Spleen (tissue), 11 donors: ENCODE results near the gene SETD1B. TPM values are rescaled to one million over a fixed set of nuclear protein-coding genes. Genes with fewer than 3 reads are reported as not detected.

ENCODE experiments used
- DNase-seq: peaks from one replicate; pipeline ENCODE4 v3.0.0-alpha.2; 2020
- H3K27ac ChIP-seq, 8 donors: fragments of 200-600 bp; sonication (generic) in 7 of 8; 1 replicate in 4 of 8; 2 replicates in 4 of 8; pipeline versions ENCODE4 v1.5.0 to v1.8.0; 2016 to 2021; ENCODE audit warnings: inconsistent platforms in 4 of 8, mild to moderate bottlenecking in 4 of 8, moderate library complexity in 1 of 8
- H3K27me3 ChIP-seq, 7 donors: fragments of 200-600 bp; sonication (generic) in 6 of 7; replicated peaks in 1 of 7; 1 replicate in 4 of 7; 2 replicates in 3 of 7; pipeline versions ENCODE4 v1.5.0 to v1.8.0; 2016 to 2021; ENCODE audit warnings: inconsistent platforms in 3 of 7, mild to moderate bottlenecking in 1 of 7
- H3K36me3 ChIP-seq, 6 donors: fragments of 200-600 bp; sonication (generic) in 5 of 6; 1 replicate in 4 of 6; 2 replicates in 2 of 6; pipeline versions ENCODE4 v1.5.0 to v1.8.0; 2016 to 2021; ENCODE audit warnings: inconsistent platforms in 2 of 6
- H3K4me1 ChIP-seq, 6 donors: fragments of 200-600 bp; sonication (generic) in 5 of 6; 1 replicate in 3 of 6; 2 replicates in 3 of 6; pipeline versions ENCODE4 v1.5.0 to v1.8.0; 2016 to 2021; ENCODE audit warnings: inconsistent platforms in 3 of 6
- H3K4me3 ChIP-seq, 8 donors: fragments of 200-600 bp; sonication (generic) in 7 of 8; 1 replicate in 4 of 8; 2 replicates in 4 of 8; pipeline versions ENCODE4 v1.5.0 to v1.8.0; 2016 to 2021; ENCODE audit warnings: inconsistent platforms in 4 of 8, mild to moderate bottlenecking in 4 of 8, moderate library complexity in 2 of 8
- H3K9me3 ChIP-seq, 8 donors: fragments of 200-600 bp; sonication (generic) in 7 of 8; 1 replicate in 4 of 8; 2 replicates in 4 of 8; pipeline versions ENCODE4 v1.5.0 to v1.8.0; 2016 to 2021; ENCODE audit warnings: inconsistent platforms in 4 of 8
- POLR2A ChIP-seq, 3 donors: fragments of 450-650 bp; IDR thresholded peaks; one replicate each; pipeline ENCODE4 v1.5.1; 2017; ENCODE audit warnings: antibody characterized with exemption in 3 of 3, mild to moderate bottlenecking in 1 of 3
- POLR2AphosphoS5 ChIP-seq, 3 donors: sonication (generic); formaldehyde crosslinking; IDR thresholded peaks; one replicate each; pipeline ENCODE4 v1.5.1; 2017; ENCODE audit warnings: antibody characterized with exemption in 3 of 3
- WGBS, 5 donors: extraction: QIAGEN DNeasy Blood & Tissue Kit in 3 of 5; methylation state at CpG; one replicate each; pipeline versions ENCODE4 v1.1.5 to v1.1.7; 2013 to 2018; 5-methylcytosine and 5-hydroxymethylcytosine counted together
- intact Hi-C: fragments of 100-400 bp; cut with DNase I; formaldehyde crosslinking; loops from one replicate; pipeline ENCODE4 v1.15.0; 2023; ENCODE audit warnings: low total_unique reads
- polyA plus RNA-seq, 3 donors: library from polyadenylated mRNA; stranded (reverse); fragments of 200-250 nt; gene quantifications; one replicate each; pipeline ENCODE4 v1.2.1, GENCODE V29; 2013
- total RNA-seq, 7 donors: library from RNA; depleted of rRNA in 3 of 7; stranded (reverse); fragments of >200 nt in 3 of 7; fragmentation: NEBNext Ultra II Directional in 4 of 7; extraction: Animal tissue kit (Norgen Biotek cat#: 25700) in 4 of 7; gene quantifications; one replicate each; pipeline versions ENCODE4 v1.1.0 to v1.2.1, GENCODE V29; 2016 to 2021
- TF ChIP-seq, protein P1 (sequence below), 11 experiments: fragments of 200-600 bp in 7 of 11; fragments of 450-650 bp in 4 of 11; sonication (generic) in 4 of 11; IDR thresholded peaks in 8 of 11; conservative IDR thresholded peaks in 3 of 11; 1 replicate in 7 of 11; 2 replicates in 4 of 11; pipeline versions ENCODE4 v1.4.0 to v1.8.0; 2016 to 2021; ENCODE audit warnings: antibody characterized with exemption in 11 of 11, inconsistent platforms in 4 of 11, mild to moderate bottlenecking in 1 of 11
- donor health status: healthy with polysubstance abuse.
- donor health status: DM: no; HTN: no; CAD: no; lungs with moderate emphysema.
- donor health status: DM: no; HTN: no; CAD: no.
- donor health status: Bipolar disorder and iron deficiency.
- donor health status: healthy.
- donor health status: DM: no; HTN: no; CAD: no.
- donor health status: DM: yes; HTN: yes; CAD: no.

Gene SETD1B
- total and polyA plus RNA-seq, 10 donors = 3.3 to 37.7 (median 22.1) TPM

DNA sequence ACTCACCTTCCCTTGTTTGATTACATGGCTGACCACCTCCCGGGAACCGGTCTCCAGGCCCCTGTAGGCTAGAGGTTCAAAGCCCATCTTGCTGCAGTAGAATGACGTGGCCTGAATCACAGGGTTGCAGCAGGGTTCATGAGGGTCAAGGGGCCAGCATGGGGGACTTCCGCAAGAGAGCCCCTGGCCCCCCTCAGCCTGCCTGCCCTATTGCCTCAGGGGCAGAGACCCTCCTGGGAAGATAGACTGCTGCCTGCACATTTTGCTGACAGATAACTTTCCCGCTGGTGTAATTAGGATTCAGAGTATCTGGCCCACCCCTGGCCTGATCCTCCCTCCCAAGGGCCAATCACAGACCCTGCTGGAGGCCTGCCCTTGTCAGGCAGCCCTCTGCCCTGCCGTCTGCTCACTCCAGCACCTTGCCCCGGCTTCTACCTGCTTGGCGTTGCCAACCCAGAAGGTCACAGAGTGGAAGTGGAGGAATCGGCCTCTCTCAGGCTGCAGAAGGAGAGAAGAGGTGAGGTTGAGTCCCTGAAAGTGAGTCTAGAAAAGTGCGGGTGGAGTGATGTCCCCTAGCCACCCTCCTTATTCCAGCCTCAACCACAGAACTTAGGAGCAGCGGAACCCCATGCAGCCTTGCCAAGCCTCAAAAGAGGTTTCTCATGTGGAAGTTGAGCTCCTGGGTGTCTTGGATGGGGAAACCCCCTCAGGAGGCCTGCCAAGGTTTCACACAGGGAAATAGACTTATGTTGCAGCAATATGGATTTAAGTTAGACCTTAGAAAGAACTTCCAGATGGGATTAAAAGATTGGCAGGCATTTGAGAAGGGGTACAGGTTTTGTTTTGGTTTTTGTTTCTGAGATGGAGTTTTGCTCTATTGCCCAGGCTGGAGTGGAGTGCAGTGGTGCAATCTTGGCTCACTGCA is 53.8 kb downstream of the SETD1B start:
- Histone ChIP-seq H3K4me3 (no peak overlapping the region), H3K27me3 (no peaks in the 10 kb centered on the region), H3K27ac (peak overlapping the region in 4 of 8 donors; percentile 76 to 86 (median 83)), H3K4me1 (peaks cover 0 to 53% (median 14%) of the 10 kb centered on the region in 6 donors), H3K36me3 (no peaks in the 10 kb centered on the region), H3K9me3 (no peaks in the 10 kb centered on the region)
- 79 to 92% (median 83%) methylated on average over 9 to 11 of the region's 11 CpGs for WGBS, 5 donors
- TF ChIP-seq POLR2AphosphoS5 (IDR thresholded peaks at IDR 0.05) = no peak
- TF ChIP-seq, protein P1, sequence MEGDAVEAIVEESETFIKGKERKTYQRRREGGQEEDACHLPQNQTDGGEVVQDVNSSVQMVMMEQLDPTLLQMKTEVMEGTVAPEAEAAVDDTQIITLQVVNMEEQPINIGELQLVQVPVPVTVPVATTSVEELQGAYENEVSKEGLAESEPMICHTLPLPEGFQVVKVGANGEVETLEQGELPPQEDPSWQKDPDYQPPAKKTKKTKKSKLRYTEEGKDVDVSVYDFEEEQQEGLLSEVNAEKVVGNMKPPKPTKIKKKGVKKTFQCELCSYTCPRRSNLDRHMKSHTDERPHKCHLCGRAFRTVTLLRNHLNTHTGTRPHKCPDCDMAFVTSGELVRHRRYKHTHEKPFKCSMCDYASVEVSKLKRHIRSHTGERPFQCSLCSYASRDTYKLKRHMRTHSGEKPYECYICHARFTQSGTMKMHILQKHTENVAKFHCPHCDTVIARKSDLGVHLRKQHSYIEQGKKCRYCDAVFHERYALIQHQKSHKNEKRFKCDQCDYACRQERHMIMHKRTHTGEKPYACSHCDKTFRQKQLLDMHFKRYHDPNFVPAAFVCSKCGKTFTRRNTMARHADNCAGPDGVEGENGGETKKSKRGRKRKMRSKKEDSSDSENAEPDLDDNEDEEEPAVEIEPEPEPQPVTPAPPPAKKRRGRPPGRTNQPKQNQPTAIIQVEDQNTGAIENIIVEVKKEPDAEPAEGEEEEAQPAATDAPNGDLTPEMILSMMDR (IDR thresholded peaks at IDR 0.05 in 8 of 11, conservative IDR thresholded peaks at IDR 0.05 in 3 of 11) = no peak
- no peak for TF ChIP-seq POLR2A (IDR thresholded peaks at IDR 0.05)
- no peak for DNase-seq
- intact Hi-C loops = no loop called here

DNA sequence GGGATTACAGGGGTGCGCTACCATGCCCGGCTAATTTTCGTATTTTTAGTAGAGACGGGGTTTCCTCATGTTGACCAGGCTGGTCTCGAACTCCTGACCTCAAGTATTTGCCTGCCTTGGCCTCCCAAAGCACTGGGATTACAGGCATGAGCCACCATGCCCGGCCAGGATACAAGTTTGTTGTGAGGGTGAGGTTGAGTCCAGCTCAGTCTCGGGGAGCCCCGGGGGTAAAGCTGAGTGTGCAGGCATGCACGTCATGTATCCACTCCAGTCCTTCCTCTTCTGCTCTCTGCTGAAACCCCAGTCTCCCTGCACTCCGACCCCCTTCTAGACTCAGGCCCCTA is 54.5 kb downstream of the SETD1B start:
- Histone ChIP-seq H3K9me3 (no peaks in the 10 kb centered on the region), H3K4me3 (no peak overlapping the region), H3K4me1 (peaks cover 0 to 53% (median 14%) of the 10 kb centered on the region in 6 donors), H3K36me3 (no peaks in the 10 kb centered on the region), H3K27me3 (no peaks in the 10 kb centered on the region), H3K27ac (peak overlapping the region in 7 of 8 donors; percentile 20 to 86 (median 76))
- no peak for TF ChIP-seq POLR2AphosphoS5 (IDR thresholded peaks at IDR 0.05)
- TF ChIP-seq, protein P1 (IDR thresholded peaks at IDR 0.05 in 8 of 11, conservative IDR thresholded peaks at IDR 0.05 in 3 of 11) = no peak
- no peak for TF ChIP-seq POLR2A (IDR thresholded peaks at IDR 0.05)
- 83 to 91% (median 86%) methylated on average over 10 of the region's 10 CpGs for WGBS, 5 donors
- no peak for DNase-seq
- intact Hi-C loops = no loop called here

DNA sequence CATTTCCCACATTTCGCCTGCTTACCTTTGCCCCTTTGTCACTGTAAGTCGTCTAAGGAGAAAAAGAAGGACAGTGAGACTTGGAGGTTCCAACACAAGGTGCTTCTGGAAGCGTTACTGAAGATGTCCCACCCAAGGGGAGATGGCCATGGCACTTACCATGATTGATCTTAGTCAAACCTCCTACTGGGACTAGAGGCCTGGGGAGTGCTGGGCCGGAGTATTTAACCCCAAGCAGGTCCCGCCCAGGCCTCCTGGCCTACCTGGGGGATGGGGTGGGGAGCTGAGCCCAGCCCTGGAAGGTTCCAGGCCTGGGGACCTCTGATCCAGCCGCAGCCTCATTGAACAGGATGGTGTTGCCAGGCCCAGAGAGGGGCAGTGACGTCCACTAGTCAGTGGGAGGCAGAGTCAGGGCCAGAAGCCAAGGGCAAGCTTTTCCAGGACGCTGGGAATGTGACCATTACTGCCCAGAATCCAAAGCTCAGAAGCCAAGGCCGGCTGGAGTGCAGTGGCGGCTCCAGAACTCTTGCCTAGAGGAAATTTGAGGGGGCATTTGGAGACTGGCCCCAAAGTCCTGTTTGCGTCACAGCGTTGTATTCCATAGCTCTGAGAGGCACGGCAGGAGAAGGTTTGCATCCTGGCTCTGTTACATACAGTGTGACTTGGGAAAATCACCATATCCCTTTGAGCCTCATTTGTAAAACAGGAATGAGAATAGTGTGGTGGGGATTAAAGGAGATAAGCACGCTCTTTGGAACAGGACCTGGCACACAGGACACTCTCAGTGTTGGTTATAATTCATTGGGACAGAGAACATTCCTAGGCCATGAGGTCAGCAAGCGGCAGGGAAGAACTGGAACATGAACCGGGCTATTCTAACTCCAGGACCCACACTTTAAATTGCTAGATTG is 55.1 kb downstream of the SETD1B start, which contains the start of gene HPD:
HPD (minus strand) TSS at position 198 of the 911 bp plus-strand sequence; CDS start at position 162, 36 bp downstream.
- Histone ChIP-seq H3K4me1 (peaks cover 0 to 53% (median 14%) of the 10 kb centered on the region in 6 donors), H3K4me3 (no peak within 1 kb of the TSS), H3K27me3 (no peaks in the 10 kb centered on the region), H3K27ac (peak within 1 kb of the TSS; percentile 20 to 86 (median 74)), H3K9me3 (no peaks in the 10 kb centered on the region), H3K36me3 (no peaks in the 10 kb centered on the region)
- TF ChIP-seq POLR2A (IDR thresholded peaks at IDR 0.05) (no peak), POLR2AphosphoS5 (IDR thresholded peaks at IDR 0.05) (peak; percentile 26 to 69 (median 51))
- TF ChIP-seq, protein P1 (IDR thresholded peaks at IDR 0.05 in 8 of 11, conservative IDR thresholded peaks at IDR 0.05 in 3 of 11) = no peak
- 66 to 77% (median 73%) methylated on average over 15 to 16 of the region's 16 CpGs for WGBS, 5 donors
- no peak for DNase-seq
- intact Hi-C loops = no loop called here
